Activated naive CD8-positive, alpha-beta T cell treated with anti-CD3 and anti-CD28 coated beads, Interleukin-2, amount 50 U/mL, for 24 hours (primary cell): ENCODE measurements around the gene PCSK1N.

Experiments used
- ATAC-seq: fragments of 150-1000 bp; cut with Tn5 transposase; one replicate; pipeline ENCODE4 v1.10.0; 2021
- DNase-seq: peaks from one replicate; pipeline ENCODE4 v3.0.0; 2021
- H3K27ac Mint-ChIP-seq: one replicate; pipeline ENCODE4 v1.8.0; 2021; ENCODE audit warnings: mild to moderate bottlenecking, mixed read lengths
- H3K27me3 Mint-ChIP-seq: one replicate; pipeline ENCODE4 v1.8.0; 2021; ENCODE audit warnings: mixed read lengths
- H3K36me3 Mint-ChIP-seq: one replicate; pipeline ENCODE4 v1.8.0; 2021; ENCODE audit warnings: low read depth, mixed read lengths
- H3K4me1 Mint-ChIP-seq: one replicate; pipeline ENCODE4 v1.8.0; 2021; ENCODE audit warnings: mixed read lengths
- H3K4me3 Mint-ChIP-seq: one replicate; pipeline ENCODE4 v1.8.0; 2021; ENCODE audit warnings: mild to moderate bottlenecking, moderate library complexity, mixed read lengths
- H3K9me3 Mint-ChIP-seq: one replicate; pipeline ENCODE4 v1.8.0; 2021; ENCODE audit warnings: mixed read lengths

The PCSK1N gene

DNA sequence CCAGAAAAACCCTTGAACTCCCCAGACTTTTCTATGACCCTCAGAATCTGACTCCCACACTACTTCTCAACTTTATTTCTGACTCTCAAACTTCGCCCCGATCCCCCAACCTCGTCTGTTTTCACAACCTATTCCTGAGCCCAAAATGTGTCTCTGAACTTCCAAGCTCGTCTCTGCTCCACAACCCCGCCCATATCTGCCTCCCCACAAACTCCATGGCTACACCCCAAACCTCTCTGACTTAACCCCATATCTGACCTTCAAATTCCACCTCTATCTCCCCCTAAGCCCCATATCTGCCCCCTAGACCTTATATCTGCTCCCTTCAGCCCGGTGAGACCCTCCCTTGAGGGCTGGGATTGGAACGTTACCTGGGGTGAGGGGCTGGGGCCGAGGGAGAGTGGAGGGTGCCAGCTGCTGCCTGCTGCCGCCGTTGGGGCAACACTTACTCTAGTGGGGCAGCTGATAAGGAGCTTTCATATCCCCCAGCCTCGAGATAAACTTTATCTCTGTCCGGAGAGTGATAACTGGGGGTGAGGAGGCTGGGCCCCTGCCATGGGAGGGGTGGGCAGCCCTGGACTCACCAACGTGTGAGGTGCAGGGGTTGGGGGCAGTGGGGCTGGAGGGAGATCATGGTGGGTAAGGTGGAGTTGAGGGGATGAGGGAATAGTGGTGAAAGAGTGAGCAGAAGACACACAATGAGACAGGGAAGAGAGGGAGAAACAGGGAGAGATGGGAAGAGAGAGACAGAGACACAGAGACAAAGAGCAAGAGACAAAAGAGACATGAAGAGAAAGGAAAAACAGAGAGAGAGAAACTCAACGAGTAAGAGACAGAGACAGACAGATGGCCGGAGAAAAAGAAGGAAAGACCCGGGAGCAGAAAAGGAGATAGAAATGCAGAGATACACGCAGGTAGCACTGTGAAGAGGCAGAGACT is 47.6 kb downstream of the PCSK1N start:
- no peak overlapping the region for H3K4me3 Mint-ChIP-seq
- no peaks in the 10 kb centered on the region for H3K9me3 Mint-ChIP-seq
- no peak for ATAC-seq
- no peak overlapping the region for H3K27ac Mint-ChIP-seq
- no peaks in the 10 kb centered on the region for H3K36me3 Mint-ChIP-seq
- peaks cover 3% of the 10 kb centered on the region for H3K4me1 Mint-ChIP-seq
- no peak for DNase-seq
- peaks cover 4% of the 10 kb centered on the region for H3K27me3 Mint-ChIP-seq

DNA sequence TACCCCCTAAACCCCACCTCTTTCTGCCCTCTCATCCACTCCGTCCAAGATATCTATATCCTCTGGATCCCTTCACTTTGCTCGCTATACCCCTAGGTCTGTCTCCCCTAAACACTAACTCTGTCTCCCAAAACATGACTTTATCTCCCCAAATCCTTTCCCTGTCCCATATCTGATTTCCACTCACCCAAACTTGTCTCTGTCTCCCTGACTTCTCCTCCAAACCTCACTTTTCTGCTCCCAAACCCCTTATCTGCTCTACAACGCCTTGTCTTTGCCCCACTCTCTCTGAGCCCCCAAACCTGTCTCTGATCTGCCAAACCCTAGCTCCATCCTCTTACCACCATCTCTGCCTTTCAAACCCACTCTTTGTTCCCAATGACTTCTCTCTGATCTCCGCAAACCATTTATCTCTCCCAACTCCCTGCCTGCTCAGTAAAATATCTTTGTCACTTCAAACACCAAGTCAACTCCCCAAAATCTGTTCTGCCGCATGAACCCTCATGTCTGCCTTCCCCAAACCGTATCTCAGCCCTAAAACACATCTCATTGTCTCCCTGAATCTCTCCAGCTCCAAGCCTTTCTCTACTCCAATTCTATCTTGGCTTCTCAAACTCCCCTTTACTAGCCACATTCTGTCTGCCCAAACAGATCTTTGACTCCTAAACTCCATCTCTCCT is 48.4 kb downstream of the PCSK1N start:
- Mint-ChIP-seq H3K36me3 (no peaks in the 10 kb centered on the region), H3K4me3 (no peak overlapping the region), H3K27me3 (peaks cover 4% of the 10 kb centered on the region), H3K4me1 (peaks cover 3% of the 10 kb centered on the region), H3K9me3 (no peaks in the 10 kb centered on the region), H3K27ac (no peak overlapping the region)
- DNase-seq = no peak
- no peak for ATAC-seq

DNA sequence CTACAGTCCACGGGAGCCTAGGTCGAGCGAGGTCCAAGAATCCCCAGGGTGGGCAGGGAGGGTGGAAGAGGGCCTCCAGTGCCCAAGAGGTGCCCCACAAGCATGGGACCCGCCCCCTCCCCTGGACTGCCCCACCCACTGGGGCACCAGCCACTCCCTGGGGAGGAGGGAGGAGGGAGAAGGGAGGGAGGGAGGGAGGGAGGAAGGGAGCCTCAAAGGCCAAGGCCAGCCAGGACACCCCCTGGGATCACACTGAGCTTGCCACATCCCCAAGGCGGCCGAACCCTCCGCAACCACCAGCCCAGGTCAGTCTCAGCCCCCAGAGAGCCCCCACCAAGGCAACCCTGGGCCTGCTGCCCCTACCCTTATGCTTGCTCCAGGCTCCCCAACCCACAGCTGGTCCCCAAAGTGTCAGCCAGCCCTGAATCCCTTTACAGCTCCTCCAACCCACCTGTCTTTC is 49.0 kb downstream of the PCSK1N start, which contains the start of gene GATA1:
Gene GATA1 (plus strand): TSS at position 250 of the 460 bp plus-strand sequence. CDS start 4,520 bp downstream, outside the sequence.
- Mint-ChIP-seq H3K27ac (no peak within 1 kb of the TSS), H3K4me3 (no peak within 1 kb of the TSS), H3K36me3 (no peaks in the 10 kb centered on the region), H3K27me3 (peaks cover 4% of the 10 kb centered on the region), H3K9me3 (no peaks in the 10 kb centered on the region), H3K4me1 (peaks cover 3% of the 10 kb centered on the region)
- ATAC-seq = no peak
- DNase-seq = no peak

DNA sequence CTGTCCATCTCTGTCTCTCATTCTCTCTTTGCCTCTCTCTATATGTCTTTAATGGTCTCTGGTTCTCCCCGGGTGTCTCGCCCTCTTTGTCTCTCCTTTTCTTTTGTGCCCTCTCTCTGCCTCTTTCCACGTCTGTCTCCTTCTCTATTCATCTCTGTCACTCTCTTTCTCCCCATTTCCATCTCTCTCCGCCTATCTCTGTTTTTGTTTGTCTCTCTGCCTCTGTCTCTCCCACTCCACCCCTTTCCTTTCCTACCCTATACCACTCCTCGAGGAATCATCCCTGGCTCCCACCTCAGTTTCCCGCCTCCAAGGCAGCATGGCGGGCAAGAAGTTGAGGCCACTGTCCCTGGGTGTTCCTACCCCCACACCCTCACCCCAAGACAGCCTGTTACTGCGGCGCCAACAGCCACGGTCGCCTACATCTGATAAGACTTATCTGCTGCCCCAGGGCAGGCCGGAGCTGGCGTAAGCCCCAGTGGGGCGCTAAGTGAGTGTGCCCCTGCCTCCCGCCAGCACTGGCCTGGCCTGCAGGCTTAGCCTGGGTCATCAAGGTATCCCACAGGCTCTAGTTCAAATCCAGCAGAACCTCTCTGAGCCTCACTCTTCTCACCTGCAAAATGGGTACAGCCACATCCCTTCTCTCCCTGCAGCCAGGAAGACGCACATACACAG is 49.7 kb downstream of the PCSK1N start:
- no peaks in the 10 kb centered on the region for H3K9me3 Mint-ChIP-seq
- H3K4me3 Mint-ChIP-seq = no peak overlapping the region
- ATAC-seq (no peak), DNase-seq (no peak)
- no peak overlapping the region for H3K27ac Mint-ChIP-seq
- H3K36me3 Mint-ChIP-seq = no peaks in the 10 kb centered on the region
- peaks cover 3% of the 10 kb centered on the region for H3K4me1 Mint-ChIP-seq
- H3K27me3 Mint-ChIP-seq = peaks cover 4% of the 10 kb centered on the region

DNA sequence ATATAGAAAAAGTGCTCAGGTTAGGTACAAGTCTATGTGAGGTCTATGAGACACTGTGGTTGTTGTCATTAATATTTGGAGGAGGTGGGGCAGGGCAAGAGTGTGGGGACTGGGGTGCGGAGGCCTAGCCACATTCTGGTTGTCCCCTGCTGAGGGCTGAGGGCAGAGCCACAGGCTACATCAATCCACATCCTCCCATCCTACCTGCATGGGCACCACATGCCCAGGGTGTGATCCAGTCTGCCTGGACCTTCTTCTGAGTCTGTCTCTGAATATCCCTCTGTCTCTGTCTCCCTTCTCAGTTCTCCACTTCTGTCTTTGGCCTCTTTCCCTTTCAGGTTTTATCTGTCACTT is 50.2 kb downstream of the PCSK1N start:
- Mint-ChIP-seq H3K36me3 (no peaks in the 10 kb centered on the region), H3K4me3 (no peak overlapping the region), H3K9me3 (no peaks in the 10 kb centered on the region), H3K27ac (no peak overlapping the region), H3K27me3 (peaks cover 4% of the 10 kb centered on the region), H3K4me1 (peaks cover 3% of the 10 kb centered on the region)
- no peak for ATAC-seq
- no peak for DNase-seq

DNA sequence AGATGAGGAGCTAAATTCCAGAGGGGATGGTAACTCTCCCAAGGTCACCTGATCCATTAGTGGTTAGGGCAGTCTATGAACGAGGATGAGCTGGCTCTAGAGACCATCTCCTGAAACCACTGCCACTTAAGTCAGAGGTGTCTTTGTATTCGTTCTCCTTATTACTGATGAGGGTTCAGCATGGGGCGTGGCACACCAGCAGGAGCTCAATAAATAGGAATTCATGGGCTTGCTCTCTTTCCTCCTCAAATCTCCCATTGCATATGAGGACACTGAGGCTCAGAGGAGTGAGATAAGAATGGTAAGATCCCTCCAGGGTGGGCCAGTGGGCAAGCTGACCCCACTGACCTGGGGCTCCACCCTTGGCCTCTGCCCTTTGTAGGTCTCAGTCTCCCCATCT is 50.7 kb downstream of the PCSK1N start:
- Mint-ChIP-seq H3K36me3 (no peaks in the 10 kb centered on the region), H3K4me3 (no peak overlapping the region), H3K9me3 (no peaks in the 10 kb centered on the region), H3K27me3 (peaks cover 4% of the 10 kb centered on the region), H3K4me1 (peaks cover 3% of the 10 kb centered on the region), H3K27ac (no peak overlapping the region)
- ATAC-seq (no peak), DNase-seq (no peak)

DNA sequence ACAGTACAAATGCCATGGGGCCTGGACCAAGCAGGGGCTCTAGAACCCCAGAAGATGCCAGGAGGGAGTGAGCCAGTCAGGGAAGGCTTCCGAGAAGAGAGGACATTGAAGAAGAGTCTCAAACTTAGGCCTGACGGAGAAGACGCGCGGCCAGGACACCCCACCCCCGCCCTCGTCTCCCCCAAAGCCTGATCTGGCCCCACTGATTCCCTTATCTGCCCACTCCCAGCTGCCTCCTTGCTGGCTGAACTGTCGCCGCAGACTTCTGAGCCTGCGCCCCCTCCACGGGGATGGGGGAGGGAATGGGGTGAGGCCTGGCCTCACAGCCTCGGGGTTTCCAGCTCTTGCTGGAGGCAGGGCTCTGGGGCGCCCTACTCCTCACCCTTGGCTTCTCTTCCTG is 52.6 kb downstream of the PCSK1N start:
- H3K9me3 Mint-ChIP-seq = no peaks in the 10 kb centered on the region
- DNase-seq (no peak), ATAC-seq (no peak)
- no peaks in the 10 kb centered on the region for H3K4me1 Mint-ChIP-seq
- H3K27ac Mint-ChIP-seq = no peak overlapping the region
- no peaks in the 10 kb centered on the region for H3K36me3 Mint-ChIP-seq
- H3K4me3 Mint-ChIP-seq = no peak overlapping the region
- peaks cover 4% of the 10 kb centered on the region for H3K27me3 Mint-ChIP-seq

DNA sequence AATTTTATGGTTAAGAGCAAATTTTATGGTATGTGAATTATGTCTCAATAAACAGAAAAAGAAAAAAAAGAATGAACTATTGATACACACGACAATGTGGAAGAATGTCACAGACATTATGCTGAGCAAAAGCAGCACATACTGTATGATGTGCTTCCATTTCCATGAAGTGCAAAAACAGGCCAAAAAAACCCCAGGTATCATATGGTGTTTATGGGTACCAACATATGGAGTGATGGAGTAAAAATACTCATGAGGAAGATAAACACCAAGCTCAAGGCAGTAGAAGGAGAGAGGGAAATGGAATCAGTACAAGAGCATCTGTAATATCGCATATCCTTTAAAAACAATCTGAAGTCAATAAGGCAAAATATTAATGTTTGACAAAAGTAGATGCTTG is 53.2 kb downstream of the PCSK1N start:
- DNase-seq = no peak
- no peaks in the 10 kb centered on the region for H3K9me3 Mint-ChIP-seq
- H3K4me3 Mint-ChIP-seq = no peak overlapping the region
- H3K27me3 Mint-ChIP-seq = peaks cover 4% of the 10 kb centered on the region
- no peaks in the 10 kb centered on the region for H3K36me3 Mint-ChIP-seq
- H3K27ac Mint-ChIP-seq = no peak overlapping the region
- no peaks in the 10 kb centered on the region for H3K4me1 Mint-ChIP-seq
- ATAC-seq = no peak

DNA sequence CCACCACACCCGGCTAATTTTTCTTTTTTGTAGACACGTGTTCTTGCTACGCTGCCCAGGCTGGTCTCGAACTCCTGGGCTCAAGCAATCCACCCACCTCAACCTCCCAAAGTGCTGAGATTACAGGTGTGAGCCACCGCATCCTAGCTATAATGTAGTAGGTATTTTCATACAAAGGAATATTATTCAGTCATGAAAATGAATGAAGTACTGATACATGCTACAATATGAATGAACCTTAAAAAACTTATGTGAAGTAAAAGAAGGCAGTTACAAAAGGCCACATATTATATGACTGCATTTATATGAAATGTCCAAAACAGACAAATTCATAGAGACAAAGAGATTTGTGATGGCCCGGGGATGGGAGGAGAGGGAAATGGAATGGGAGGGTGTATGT is 53.7 kb downstream of the PCSK1N start:
- H3K36me3 Mint-ChIP-seq = no peaks in the 10 kb centered on the region
- no peaks in the 10 kb centered on the region for H3K9me3 Mint-ChIP-seq
- H3K27ac Mint-ChIP-seq = no peak overlapping the region
- no peaks in the 10 kb centered on the region for H3K27me3 Mint-ChIP-seq
- no peak overlapping the region for H3K4me3 Mint-ChIP-seq
- no peaks in the 10 kb centered on the region for H3K4me1 Mint-ChIP-seq
- DNase-seq (no peak), ATAC-seq (no peak)
